Brain microvascular endothelial cell (primary cell): ENCODE data around the gene SEC63.
"Not testable (repeated sequence)": the region's sequence is repeated elsewhere in the genome, so short reads cannot be mapped to it uniquely, and the experiment has no call there.

Experiments
- DNase-seq: peaks from one replicate; pipeline ENCODE4 v3.0.0-alpha.2; 2020
- H3K27ac ChIP-seq: fragments of 250-450 bp; sonication (Bioruptor Pico); 2 replicates; pipeline ENCODE4 v1.5.1; 2020; ENCODE audit warnings: mild to moderate bottlenecking, moderate library complexity
- H3K27me3 ChIP-seq: fragments of 250-450 bp; sonication (Bioruptor Pico); replicated peaks from 2 replicates; pipeline ENCODE4 v1.5.1; 2020; ENCODE audit warnings: mild to moderate bottlenecking
- H3K36me3 ChIP-seq: fragments of 250-450 bp; sonication (Bioruptor Pico); replicated peaks from 2 replicates; pipeline ENCODE4 v1.5.1; 2020; ENCODE audit warnings: mild to moderate bottlenecking
- H3K4me3 ChIP-seq: 2 replicates; pipeline ENCODE4 v1.5.1; 2011; ENCODE audit warnings: low read depth, mild to moderate bottlenecking, control low read depth, low read length, moderate library complexity
- in situ Hi-C: cut with HindIII; loops from 2 replicates; pipeline ENCODE4 v1.10.0; 2017; ENCODE audit warnings: low sequenced_read_pairs, low pct_ligation_motif_present
- TF ChIP-seq, protein P1 (sequence below): IDR thresholded peaks from 2 replicates; pipeline ENCODE4 v1.5.1; 2011; ENCODE audit warnings: low read depth, mild to moderate bottlenecking, moderate library complexity, low read length, control low read depth, inconsistent platforms; ENCODE audit errors: missing control alignments

The SEC63 gene

DNA sequence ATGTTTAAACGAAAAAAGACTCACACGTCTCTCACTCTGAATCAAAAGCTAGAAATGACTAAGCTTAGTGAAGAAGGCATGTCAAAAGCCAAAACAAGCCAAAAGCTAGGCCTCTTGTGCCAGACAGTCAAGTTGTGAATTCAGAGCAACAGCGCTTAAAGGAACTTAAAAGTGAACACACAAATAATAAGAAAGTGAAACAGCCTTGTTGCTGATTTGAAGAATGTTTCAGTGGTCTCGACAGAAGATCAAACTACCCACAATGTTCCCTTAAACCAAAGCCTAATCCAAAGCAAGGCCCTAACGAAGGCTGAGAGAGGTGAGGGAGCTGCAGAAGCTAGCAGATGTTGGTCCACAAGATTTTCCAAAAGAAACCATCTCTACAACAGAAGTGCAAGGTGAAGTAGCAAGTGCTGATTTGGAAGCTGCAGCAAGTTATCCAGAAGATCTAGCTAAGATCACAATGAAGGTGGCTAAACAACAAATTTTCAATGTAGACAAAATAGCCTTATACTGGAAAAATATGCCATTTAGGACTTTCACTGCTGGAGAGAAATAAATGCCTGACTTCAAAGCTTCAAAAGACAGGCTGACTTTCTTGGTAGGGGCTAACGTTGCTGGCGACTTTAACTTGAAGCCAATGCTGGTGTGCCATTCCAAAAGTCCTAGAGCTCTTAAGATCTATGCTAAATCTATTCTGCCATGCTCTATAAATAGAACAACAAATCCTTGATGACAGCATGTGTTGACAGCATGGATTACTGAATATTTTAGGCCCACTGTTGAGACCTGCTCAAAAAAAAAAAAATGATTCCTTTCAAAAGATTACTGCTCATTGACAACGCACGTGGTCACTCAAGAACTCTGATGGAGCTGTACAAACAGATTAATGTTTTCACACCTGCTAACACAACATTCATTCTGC is 40.3 kb downstream of the SEC63 start:
- in situ Hi-C loops = no loop called here

DNA sequence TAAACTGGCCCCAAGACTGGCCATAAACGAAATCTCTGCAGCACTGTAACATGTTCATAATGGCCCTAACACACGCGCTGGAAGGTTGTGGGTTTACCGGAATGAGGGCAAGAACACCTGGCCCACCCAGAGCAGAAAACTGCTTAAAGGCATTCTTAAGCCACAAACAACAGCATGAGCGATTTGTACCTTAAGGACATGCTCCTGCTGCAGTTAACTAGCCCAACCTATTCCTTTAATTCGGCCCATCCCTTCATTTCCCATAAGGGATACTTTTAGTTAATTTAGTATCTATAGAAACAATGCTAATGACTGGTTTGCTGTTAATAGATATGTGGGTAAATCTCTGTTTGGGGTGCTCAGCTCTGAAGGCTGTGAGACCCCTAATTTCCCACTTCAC is 41.0 kb downstream of the SEC63 start:
- H3K27ac ChIP-seq, DNase-seq, in situ Hi-C loops, H3K4me3 ChIP-seq, H3K27me3 ChIP-seq: not testable (repeated sequence)
- peaks cover 45% of the 10 kb centered on the region for H3K36me3 ChIP-seq

More for the DNA sequence above, 40.3 kb downstream of the SEC63 start:
- no peaks in the 10 kb centered on the region for H3K27me3 ChIP-seq
- H3K4me3 ChIP-seq = no peak overlapping the region
- H3K27ac ChIP-seq = no peak overlapping the region
- peaks cover 39% of the 10 kb centered on the region for H3K36me3 ChIP-seq
- no peak for DNase-seq
- TF ChIP-seq, protein P1, sequence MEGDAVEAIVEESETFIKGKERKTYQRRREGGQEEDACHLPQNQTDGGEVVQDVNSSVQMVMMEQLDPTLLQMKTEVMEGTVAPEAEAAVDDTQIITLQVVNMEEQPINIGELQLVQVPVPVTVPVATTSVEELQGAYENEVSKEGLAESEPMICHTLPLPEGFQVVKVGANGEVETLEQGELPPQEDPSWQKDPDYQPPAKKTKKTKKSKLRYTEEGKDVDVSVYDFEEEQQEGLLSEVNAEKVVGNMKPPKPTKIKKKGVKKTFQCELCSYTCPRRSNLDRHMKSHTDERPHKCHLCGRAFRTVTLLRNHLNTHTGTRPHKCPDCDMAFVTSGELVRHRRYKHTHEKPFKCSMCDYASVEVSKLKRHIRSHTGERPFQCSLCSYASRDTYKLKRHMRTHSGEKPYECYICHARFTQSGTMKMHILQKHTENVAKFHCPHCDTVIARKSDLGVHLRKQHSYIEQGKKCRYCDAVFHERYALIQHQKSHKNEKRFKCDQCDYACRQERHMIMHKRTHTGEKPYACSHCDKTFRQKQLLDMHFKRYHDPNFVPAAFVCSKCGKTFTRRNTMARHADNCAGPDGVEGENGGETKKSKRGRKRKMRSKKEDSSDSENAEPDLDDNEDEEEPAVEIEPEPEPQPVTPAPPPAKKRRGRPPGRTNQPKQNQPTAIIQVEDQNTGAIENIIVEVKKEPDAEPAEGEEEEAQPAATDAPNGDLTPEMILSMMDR = no peak

DNA sequence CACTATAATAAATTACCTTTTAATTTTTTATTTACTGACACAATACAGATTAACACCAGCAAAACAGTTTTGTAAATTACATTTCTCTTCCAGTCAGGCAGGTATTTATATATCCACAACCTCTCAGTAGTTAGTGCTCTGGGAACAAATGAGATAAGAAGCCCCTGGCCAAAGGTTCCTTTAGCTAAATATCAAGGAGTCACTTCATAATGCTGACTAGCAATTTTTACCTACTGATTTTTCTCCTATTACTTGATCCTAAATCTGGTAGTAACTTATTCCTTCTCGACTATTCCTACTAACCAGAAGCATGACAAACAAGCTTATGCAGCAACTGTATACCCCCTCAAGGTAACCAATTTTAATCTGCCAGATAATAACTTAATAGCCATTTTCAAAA is 46.3 kb downstream of the SEC63 start:
- Histone ChIP-seq H3K36me3 (peaks cover 34% of the 10 kb centered on the region), H3K4me3 (no peak overlapping the region), H3K27ac (no peak overlapping the region), H3K27me3 (no peaks in the 10 kb centered on the region)
- TF ChIP-seq, protein P1 = no peak
- in situ Hi-C loops = no loop called here
- DNase-seq = no peak

DNA sequence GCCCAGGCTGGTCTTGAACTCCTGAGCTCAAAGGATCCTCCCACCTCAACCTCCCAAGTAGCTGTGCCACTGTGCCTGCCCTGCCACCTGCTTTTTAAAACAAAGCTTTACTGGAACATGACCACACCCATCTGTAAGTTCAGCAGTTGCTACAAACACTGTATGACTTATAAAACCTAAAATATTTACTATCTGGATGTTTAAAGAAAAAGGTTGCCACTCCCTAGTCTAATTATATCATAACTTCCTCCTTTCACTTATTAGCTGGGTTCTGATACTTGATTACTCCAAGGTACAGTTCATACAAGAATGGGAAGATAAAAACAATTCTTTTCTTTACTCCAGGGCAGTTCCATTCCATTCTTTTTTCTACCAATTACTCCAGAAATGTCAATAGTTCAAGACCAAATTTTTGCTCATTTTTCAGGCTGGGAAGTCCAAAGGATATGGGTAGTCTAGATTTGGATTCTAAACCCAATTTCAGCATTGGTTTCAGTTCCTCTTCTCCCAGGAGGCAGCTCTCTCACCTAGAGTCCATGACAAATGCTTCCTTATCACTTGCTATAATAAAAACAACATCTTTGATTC is 63.1 kb downstream of the SEC63 start:
- TF ChIP-seq, protein P1 = no peak
- DNase-seq = no peak
- Histone ChIP-seq H3K36me3 (peaks cover 61% of the 10 kb centered on the region), H3K4me3 (no peak overlapping the region), H3K27me3 (no peaks in the 10 kb centered on the region), H3K27ac (no peak overlapping the region)
- in situ Hi-C loops = no loop called here

DNA sequence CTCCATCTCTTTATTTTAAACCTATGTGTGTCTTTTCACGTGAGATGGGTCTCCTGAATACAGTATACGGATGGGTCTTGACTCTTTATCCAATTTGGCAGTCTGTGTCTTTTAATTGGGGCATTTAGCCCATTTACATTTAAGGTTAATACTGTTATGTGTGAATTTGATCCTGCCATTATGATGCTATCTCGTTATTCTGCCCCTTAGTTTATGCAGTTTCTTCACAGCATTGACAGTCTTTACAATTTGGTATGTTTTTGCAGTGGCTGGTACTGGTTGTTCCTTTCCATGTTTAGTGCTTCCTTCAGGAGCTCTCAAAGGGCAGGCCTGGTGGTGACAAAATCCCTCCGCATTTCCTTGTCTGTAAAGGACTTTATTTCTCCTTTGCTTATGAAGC is 67.6 kb downstream of the SEC63 start:
- peaks cover 44% of the 10 kb centered on the region for H3K36me3 ChIP-seq
- H3K27ac ChIP-seq, H3K4me3 ChIP-seq, H3K27me3 ChIP-seq, in situ Hi-C loops, DNase-seq: not testable (repeated sequence)

DNA sequence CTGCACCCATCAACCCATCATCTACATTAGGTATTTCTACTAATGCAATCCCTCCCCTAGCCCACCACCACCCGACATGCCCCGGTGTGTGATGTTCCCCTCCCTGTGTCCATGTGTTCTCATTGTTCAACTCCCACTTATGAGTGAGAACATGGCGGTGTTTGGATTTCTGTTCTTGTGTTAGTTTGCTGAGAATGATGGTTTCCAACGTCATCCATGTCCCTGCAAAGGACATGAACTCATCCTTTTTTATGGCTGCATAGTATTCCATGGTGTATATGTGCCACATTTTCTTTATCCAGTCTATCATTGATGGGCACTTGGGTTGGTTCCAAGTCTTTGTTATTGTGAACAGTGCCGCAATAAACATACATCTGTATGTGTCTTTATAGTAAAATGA is 72.1 kb downstream of the SEC63 start:
- H3K27ac ChIP-seq, H3K4me3 ChIP-seq, in situ Hi-C loops, DNase-seq, H3K27me3 ChIP-seq: not testable (repeated sequence)
- H3K36me3 ChIP-seq = peaks cover 22% of the 10 kb centered on the region

DNA sequence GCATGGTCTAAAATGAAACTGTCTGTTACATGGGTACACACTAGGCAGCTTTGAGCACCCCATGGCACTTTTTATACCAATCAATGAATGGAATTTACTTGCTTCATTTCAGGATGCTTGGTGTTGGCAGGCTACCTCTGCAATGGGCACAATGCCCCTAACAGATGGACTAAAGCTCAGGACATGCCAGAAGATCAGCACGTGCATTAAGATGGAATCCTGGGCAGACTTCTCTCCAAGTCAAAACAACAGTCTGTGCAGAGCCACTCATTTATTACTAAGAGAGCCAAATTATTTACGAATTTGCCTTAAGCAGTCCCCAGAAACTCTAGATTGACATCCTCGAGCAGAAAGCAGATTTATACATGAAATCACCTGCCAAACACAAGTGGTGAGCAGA is 78.1 kb downstream of the SEC63 start:
- H3K4me3 ChIP-seq = no peak overlapping the region
- peaks cover 58% of the 10 kb centered on the region for H3K36me3 ChIP-seq
- H3K27ac ChIP-seq = no peak overlapping the region
- DNase-seq = no peak
- no peaks in the 10 kb centered on the region for H3K27me3 ChIP-seq
- in situ Hi-C loops = no loop called here
- TF ChIP-seq, protein P1 = no peak
